HG02588 (cell line): ENCODE results near the gene PCDHB10.
"Not testable (repeated sequence)": the region's sequence is repeated elsewhere in the genome, so short reads cannot be mapped to it uniquely, and the experiment has no call there.

Experiments used
- ATAC-seq: cut with Tn5 transposase; IDR thresholded peaks from one replicate; pipeline ENCODE4 v1.9.1; 2021; ENCODE audit warnings: mild to moderate bottlenecking, moderate library complexity; ENCODE audit not compliant: unreplicated experiment

PCDHB10 gene

GRCh38 chr5:141192110-141192725 is at the start of gene PCDHB10:
TSS of gene PCDHB10 (plus strand) at chr5:141192353. CDS start at chr5:141192553, 200 bp downstream.
- no peak for ATAC-seq

GRCh38 chr5:141149812-141150211 is 42.3 kb upstream of the PCDHB10 start, which contains the start of gene PCDHB6:
TSS of gene PCDHB6 (plus strand) at chr5:141150057. CDS start at chr5:141150258, 201 bp downstream.
- no peak for ATAC-seq

GRCh38 chr5:141150224-141150992 is 41.7 kb upstream of the PCDHB10 start:
- no peak for ATAC-seq

GRCh38 chr5:141150993-141151325 is 41.2 kb upstream of the PCDHB10 start:
- ATAC-seq = no peak

- not testable (repeated sequence) for ATAC-seq
These were observed 40.5 kb upstream of the PCDHB10 start for GRCh38 chr5:141151632-141152031.

- ATAC-seq = not testable (repeated sequence)
These were observed 40.1 kb upstream of the PCDHB10 start for GRCh38 chr5:141152096-141152495.

- no peak for ATAC-seq
These were observed 36.4 kb upstream of the PCDHB10 start for GRCh38 chr5:141155540-141156374.

- ATAC-seq = not testable (repeated sequence)
These were observed 34.8 kb upstream of the PCDHB10 start for GRCh38 chr5:141157356-141157755.

GRCh38 chr5:141157901-141158300 is 34.3 kb upstream of the PCDHB10 start:
- not testable (repeated sequence) for ATAC-seq

GRCh38 chr5:141172381-141173204 is 19.6 kb upstream of the PCDHB10 start, which contains the start of gene PCDHB7:
TSS of gene PCDHB7 (plus strand) at chr5:141172644. CDS start at chr5:141172836, 192 bp downstream.
- ATAC-seq = no peak

- ATAC-seq = not testable (repeated sequence)
These were observed 17.7 kb upstream of the PCDHB10 start for GRCh38 chr5:141174291-141175104.

GRCh38 chr5:141175933-141176332 is 16.2 kb upstream of the PCDHB10 start:
- ATAC-seq = no peak

GRCh38 chr5:141177577-141178191 is 14.5 kb upstream of the PCDHB10 start, which contains the start of gene PCDHB8:
TSS of gene PCDHB8 (plus strand) at chr5:141177790. CDS start at chr5:141178035, 245 bp downstream.
- ATAC-seq = not testable (repeated sequence)

GRCh38 chr5:141179371-141179770 is 12.8 kb upstream of the PCDHB10 start:
- not testable (repeated sequence) for ATAC-seq

GRCh38 chr5:141179876-141180275 is 12.3 kb upstream of the PCDHB10 start:
- not testable (repeated sequence) for ATAC-seq

- ATAC-seq = no peak
These were observed 11.8 kb upstream of the PCDHB10 start for GRCh38 chr5:141180313-141180712.

GRCh38 chr5:141182248-141182647 is 9.9 kb upstream of the PCDHB10 start, which contains the start of gene PCDHB16:
TSS of gene PCDHB16 (plus strand) at chr5:141182387. CDS start at chr5:141182560, 173 bp downstream.
- no peak for ATAC-seq

GRCh38 chr5:141184117-141184855 is 7.9 kb upstream of the PCDHB10 start:
- not testable (repeated sequence) for ATAC-seq
